Measurements from ENCODE around the gene ALX1. TPM values are rescaled to one million over a fixed set of nuclear protein-coding genes. Genes with fewer than 3 reads are reported as not detected.
"Not testable (repeated sequence)": the region's sequence is repeated elsewhere in the genome, so short reads cannot be mapped to it uniquely, and the experiment has no call there.

The ALX1 gene
- total RNA-seq, 1 donor from 2014 or later, result not detected

GRCh38 chr12:85317866-85318636, 38.0 kb downstream of the ALX1 start:
- H3K4me1 Mint-ChIP-seq (ENCODE audit: low read depth), result not testable (repeated sequence)

GRCh38 chr12:85322715-85323114, 42.7 kb downstream of the ALX1 start:
- intact Hi-C loops (cut with micrococcal nuclease), result no loop called here
- Mint-ChIP-seq H3K36me3 (ENCODE audit: low read depth) (no peaks in the 10 kb centered on the region), H3K4me1 (ENCODE audit: low read depth) (no peaks in the 10 kb centered on the region), H3K27ac (no peak overlapping the region), H3K27me3 (ENCODE audit: insufficient read depth) (no peaks in the 10 kb centered on the region), H3K9me3 (no peaks in the 10 kb centered on the region), H3K4me3 (no peak overlapping the region)
- no peak for DNase-seq (ENCODE audit: low spot score)

More at GRCh38 chr12:85317866-85318636, 38.0 kb downstream of the ALX1 start:
- intact Hi-C loops (cut with micrococcal nuclease); H3K9me3 Mint-ChIP-seq; H3K27ac Mint-ChIP-seq; DNase-seq (ENCODE audit: low spot score); H3K36me3 Mint-ChIP-seq (ENCODE audit: low read depth); H3K27me3 Mint-ChIP-seq (ENCODE audit: insufficient read depth): not testable (repeated sequence)
- H3K4me3 Mint-ChIP-seq, result peak overlapping the region; percentile 37

- intact Hi-C loops (cut with micrococcal nuclease), result no loop called here
- Mint-ChIP-seq H3K4me1 (ENCODE audit: low read depth) (no peaks in the 10 kb centered on the region), H3K36me3 (ENCODE audit: low read depth) (no peaks in the 10 kb centered on the region), H3K4me3 (no peak overlapping the region), H3K9me3 (no peaks in the 10 kb centered on the region), H3K27ac (no peak overlapping the region), H3K27me3 (ENCODE audit: insufficient read depth) (peaks cover 2% of the 10 kb centered on the region)
- no peak for DNase-seq (ENCODE audit: low spot score)
Observed at GRCh38 chr12:85325442-85325841, 45.4 kb downstream of the ALX1 start.

GRCh38 chr12:85329913-85330312, 49.9 kb downstream of the ALX1 start:
- Mint-ChIP-seq H3K27me3 (ENCODE audit: insufficient read depth) (peaks cover 2% of the 10 kb centered on the region), H3K4me3 (no peak overlapping the region), H3K9me3 (no peaks in the 10 kb centered on the region), H3K4me1 (ENCODE audit: low read depth) (no peaks in the 10 kb centered on the region), H3K36me3 (ENCODE audit: low read depth) (no peaks in the 10 kb centered on the region), H3K27ac (no peak overlapping the region)
- intact Hi-C loops (cut with micrococcal nuclease), result no loop called here
- no peak for DNase-seq (ENCODE audit: low spot score)

- DNase-seq (ENCODE audit: low spot score), result no peak
Observed at GRCh38 chr12:85348779-85349178, 68.8 kb downstream of the ALX1 start.

GRCh38 chr12:85350356-85350755, 70.3 kb downstream of the ALX1 start:
- H3K27ac Mint-ChIP-seq, result no peak overlapping the region
- H3K27me3 Mint-ChIP-seq (ENCODE audit: insufficient read depth), result no peaks in the 10 kb centered on the region
- H3K4me3 Mint-ChIP-seq, result no peak overlapping the region
- no peaks in the 10 kb centered on the region for H3K36me3 Mint-ChIP-seq (ENCODE audit: low read depth)
- no peaks in the 10 kb centered on the region for H3K9me3 Mint-ChIP-seq
- DNase-seq (ENCODE audit: low spot score), result no peak
- intact Hi-C loops (cut with micrococcal nuclease), result no loop called here
- no peaks in the 10 kb centered on the region for H3K4me1 Mint-ChIP-seq (ENCODE audit: low read depth)

More at GRCh38 chr12:85348779-85349178, 68.8 kb downstream of the ALX1 start:
- Mint-ChIP-seq H3K27ac (no peak overlapping the region), H3K36me3 (ENCODE audit: low read depth) (no peaks in the 10 kb centered on the region), H3K4me1 (ENCODE audit: low read depth) (no peaks in the 10 kb centered on the region), H3K4me3 (no peak overlapping the region), H3K9me3 (no peaks in the 10 kb centered on the region), H3K27me3 (ENCODE audit: insufficient read depth) (no peaks in the 10 kb centered on the region)
- intact Hi-C loops (cut with micrococcal nuclease), result no loop called here

Other genes with a start within 250 kb of the ALX1 start
- gene TSPAN19, start 243.9 kb upstream of the ALX1 start, total RNA-seq, result not detected in 2 replicates
- not detected in 2 replicates for gene LRRIQ1, start 243.9 kb upstream of the ALX1 start, total RNA-seq